Measurements from ENCODE around the gene ESYT3.
"Not testable (repeated sequence)": the region's sequence is repeated elsewhere in the genome, so short reads cannot be mapped to it uniquely, and the experiment has no call there.

ESYT3 gene

DNA sequence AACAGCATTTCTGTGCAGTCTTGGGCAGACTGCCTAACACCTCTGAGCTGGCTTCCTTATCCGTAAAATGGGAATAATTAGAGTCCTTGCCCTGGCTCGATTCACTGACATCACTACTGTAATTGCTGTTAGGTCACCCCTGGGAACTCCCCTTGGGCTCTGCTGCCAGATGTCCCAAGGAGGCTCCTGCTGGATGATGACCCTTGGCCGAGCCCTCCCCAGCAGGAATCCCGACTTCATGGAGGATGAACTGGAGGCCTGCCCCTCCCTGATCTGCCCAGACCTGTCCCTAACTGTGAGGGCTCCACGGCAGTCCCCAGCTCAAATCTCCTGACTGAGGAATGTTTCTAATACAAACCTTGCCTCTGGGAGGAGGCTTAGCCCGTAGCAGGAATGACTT is 18.0 kb downstream of the ESYT3 start:
- Histone ChIP-seq H3K36me3 (ENCODE audit: insufficient read depth, low read length) (no peaks in the 10 kb centered on the region), H3K4me2 (ENCODE audit: low read length) (no peak overlapping the region), H3K4me1 (ENCODE audit: insufficient read depth, low read length, severe bottlenecking) (no peaks in the 10 kb centered on the region), H3K9ac (ENCODE audit: low read length) (no peak overlapping the region), H3K79me2 (ENCODE audit: insufficient read depth, low read length) (no peaks in the 10 kb centered on the region), H3F3A (ENCODE audit: insufficient read depth, low read length) (no peaks in the 10 kb centered on the region), H3K9me2 (ENCODE audit: low read depth, low read length) (no peaks in the 10 kb centered on the region), H3K4me3 (ENCODE audit: low read depth, low read length, poor library complexity, severe bottlenecking) (no peak overlapping the region), H4K20me1 (ENCODE audit: insufficient read depth, low read length) (no peaks in the 10 kb centered on the region), H3K27ac (ENCODE audit: low read depth, low read length, poor library complexity, severe bottlenecking) (no peak overlapping the region), H2AFZ (ENCODE audit: low read length) (no peak overlapping the region), H3K27me3 (ENCODE audit: insufficient read depth, low read length) (no peaks in the 10 kb centered on the region), H3K9me3 (ENCODE audit: low read length) (no peaks in the 10 kb centered on the region)
- TF ChIP-seq, protein P1, sequence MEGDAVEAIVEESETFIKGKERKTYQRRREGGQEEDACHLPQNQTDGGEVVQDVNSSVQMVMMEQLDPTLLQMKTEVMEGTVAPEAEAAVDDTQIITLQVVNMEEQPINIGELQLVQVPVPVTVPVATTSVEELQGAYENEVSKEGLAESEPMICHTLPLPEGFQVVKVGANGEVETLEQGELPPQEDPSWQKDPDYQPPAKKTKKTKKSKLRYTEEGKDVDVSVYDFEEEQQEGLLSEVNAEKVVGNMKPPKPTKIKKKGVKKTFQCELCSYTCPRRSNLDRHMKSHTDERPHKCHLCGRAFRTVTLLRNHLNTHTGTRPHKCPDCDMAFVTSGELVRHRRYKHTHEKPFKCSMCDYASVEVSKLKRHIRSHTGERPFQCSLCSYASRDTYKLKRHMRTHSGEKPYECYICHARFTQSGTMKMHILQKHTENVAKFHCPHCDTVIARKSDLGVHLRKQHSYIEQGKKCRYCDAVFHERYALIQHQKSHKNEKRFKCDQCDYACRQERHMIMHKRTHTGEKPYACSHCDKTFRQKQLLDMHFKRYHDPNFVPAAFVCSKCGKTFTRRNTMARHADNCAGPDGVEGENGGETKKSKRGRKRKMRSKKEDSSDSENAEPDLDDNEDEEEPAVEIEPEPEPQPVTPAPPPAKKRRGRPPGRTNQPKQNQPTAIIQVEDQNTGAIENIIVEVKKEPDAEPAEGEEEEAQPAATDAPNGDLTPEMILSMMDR (IDR thresholded peaks at IDR 0.05; ENCODE audit: low read length): no peak
- no peak for TF ChIP-seq EZH2 (IDR thresholded peaks at IDR 0.05; ENCODE audit: borderline replicate concordance, low read length)

DNA sequence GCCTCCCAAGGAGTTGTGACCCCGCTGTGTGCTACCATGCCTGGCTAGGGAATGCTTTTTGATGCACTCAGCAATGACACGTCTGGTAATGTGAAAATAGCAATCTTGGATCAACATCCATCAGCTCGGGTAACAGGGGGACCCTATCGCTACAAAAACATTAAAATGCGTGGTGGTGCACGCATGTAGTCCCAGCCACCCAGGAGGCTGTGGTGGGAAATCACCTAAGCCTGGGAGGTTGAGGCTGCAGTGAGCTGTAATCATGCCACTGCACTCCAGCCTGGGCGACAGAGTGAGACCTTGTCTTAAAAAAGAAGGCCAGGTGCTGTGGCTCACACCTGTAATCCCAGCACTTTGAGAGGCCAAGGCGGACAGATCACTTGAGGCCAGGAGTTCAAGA is 19.5 kb downstream of the ESYT3 start:
- not testable (repeated sequence) for H3K36me3 ChIP-seq (ENCODE audit: insufficient read depth, low read length); H4K20me1 ChIP-seq (ENCODE audit: insufficient read depth, low read length); H3K4me3 ChIP-seq (ENCODE audit: low read depth, low read length, poor library complexity, severe bottlenecking); H3K9me3 ChIP-seq (ENCODE audit: low read length); H3K79me2 ChIP-seq (ENCODE audit: insufficient read depth, low read length); H3K4me1 ChIP-seq (ENCODE audit: insufficient read depth, low read length, severe bottlenecking); H3F3A ChIP-seq (ENCODE audit: insufficient read depth, low read length); H3K27ac ChIP-seq (ENCODE audit: low read depth, low read length, poor library complexity, severe bottlenecking); H3K27me3 ChIP-seq (ENCODE audit: insufficient read depth, low read length); H3K9me2 ChIP-seq (ENCODE audit: low read depth, low read length); H3K4me2 ChIP-seq (ENCODE audit: low read length); H2AFZ ChIP-seq (ENCODE audit: low read length); H3K9ac ChIP-seq (ENCODE audit: low read length)

DNA sequence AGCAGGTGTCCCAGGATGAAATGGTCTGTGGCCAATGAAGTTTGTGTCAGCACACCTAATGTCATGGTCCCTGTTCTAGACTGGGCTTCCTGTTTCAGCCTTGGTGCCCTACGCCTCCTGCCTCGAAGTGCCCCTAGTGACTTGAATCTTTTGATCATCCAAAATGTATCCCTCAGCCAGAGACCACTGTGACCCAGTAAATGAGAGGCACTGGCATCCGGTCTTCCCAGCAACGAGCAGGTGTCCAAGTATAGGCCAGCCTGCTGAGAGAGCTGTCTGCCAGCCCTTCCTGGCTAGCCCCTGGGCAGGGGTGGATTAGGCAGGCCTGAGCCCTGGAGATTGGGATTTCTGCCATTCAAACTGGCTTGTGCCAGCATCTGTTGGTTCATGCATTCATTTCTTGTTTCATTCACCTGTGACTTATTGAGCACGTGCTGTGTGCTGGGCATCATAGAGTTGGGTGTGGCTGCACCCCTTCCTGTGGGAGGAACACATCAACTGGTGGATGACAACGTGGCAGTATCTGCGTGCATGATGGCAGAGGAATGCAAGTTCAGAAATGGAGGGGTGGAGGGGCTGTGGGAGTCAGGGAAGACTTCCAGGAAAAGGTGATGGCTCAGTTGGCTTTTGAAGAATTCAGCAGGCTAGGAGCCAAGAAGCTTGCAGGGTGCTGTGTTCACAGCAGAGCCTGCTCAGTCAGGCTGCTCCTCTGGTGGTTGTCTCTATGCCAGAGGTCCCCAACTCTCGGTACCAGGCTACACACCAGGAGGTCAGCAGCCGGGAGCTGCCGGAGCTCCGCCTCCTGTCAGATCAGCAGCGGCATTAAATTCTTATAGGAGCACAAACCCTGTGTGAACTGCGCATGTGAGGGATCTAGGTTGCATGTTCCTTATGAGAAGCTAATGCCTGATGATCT is 21.6 kb downstream of the ESYT3 start:
- no peaks in the 10 kb centered on the region for H3K27me3 ChIP-seq (ENCODE audit: insufficient read depth, low read length)
- H3K9me3 ChIP-seq (ENCODE audit: low read length): no peaks in the 10 kb centered on the region
- TF ChIP-seq EZH2 (IDR thresholded peaks at IDR 0.05; ENCODE audit: borderline replicate concordance, low read length): no peak
- TF ChIP-seq, protein P1 (IDR thresholded peaks at IDR 0.05; ENCODE audit: low read length): no peak
- H3K4me3 ChIP-seq (ENCODE audit: low read depth, low read length, poor library complexity, severe bottlenecking): no peak overlapping the region
- H3K4me2 ChIP-seq (ENCODE audit: low read length): no peak overlapping the region
- H3K36me3 ChIP-seq (ENCODE audit: insufficient read depth, low read length): no peaks in the 10 kb centered on the region
- no peak overlapping the region for H3K27ac ChIP-seq (ENCODE audit: low read depth, low read length, poor library complexity, severe bottlenecking)
- H3K4me1 ChIP-seq (ENCODE audit: insufficient read depth, low read length, severe bottlenecking): no peaks in the 10 kb centered on the region
- H3F3A ChIP-seq (ENCODE audit: insufficient read depth, low read length): no peaks in the 10 kb centered on the region
- no peak overlapping the region for H3K9ac ChIP-seq (ENCODE audit: low read length)
- no peak overlapping the region for H2AFZ ChIP-seq (ENCODE audit: low read length)
- no peaks in the 10 kb centered on the region for H3K9me2 ChIP-seq (ENCODE audit: low read depth, low read length)
- H4K20me1 ChIP-seq (ENCODE audit: insufficient read depth, low read length): no peaks in the 10 kb centered on the region
- no peaks in the 10 kb centered on the region for H3K79me2 ChIP-seq (ENCODE audit: insufficient read depth, low read length)

All from OCI-LY1 (cell line).